Endothelial cell of umbilical vein (primary cell): ENCODE results near the gene FLT3. TPM values are rescaled to one million over a fixed set of nuclear protein-coding genes. Genes with fewer than 3 reads are reported as not detected.

Experiments
- BruUV-seq: library from RNA; stranded (reverse); fragments of 400-500 nt; replicated peaks from 2 replicates; lab custom pipeline; 2021; lab: Mats Ljungman, UMichigan
- CTCF ChIA-PET: fragments of 300-600, 350-600 bp; sonication (Branson Sonifier 250); formaldehyde crosslinking; loops from one replicate; lab custom pipeline; 2021; ENCODE audit warnings: antibody characterized with exemption, inconsistent platforms; lab: Charles Lee
- POLR2A ChIA-PET: fragments of 300-600, 350-600 bp; sonication (Branson Sonifier 250); formaldehyde crosslinking; loops from one replicate; lab custom pipeline; 2021; ENCODE audit warnings: antibody characterized with exemption, inconsistent platforms; lab: Charles Lee
- DNase-seq: peaks from one replicate; pipeline ENCODE4 v3.0.0-alpha.2; 2011; ENCODE audit warnings: low read depth, low spot score
- FAIRE-seq: peaks from 2 replicates; lab custom pipeline; 2011; peaks lifted over from hg19 to GRCh38; lab: Jason Lieb, UNC
- H2AFZ ChIP-seq: 2 replicates; pipeline ENCODE4 v1.6.0; 2012; ENCODE audit warnings: low read depth, low read length, control low read depth, inconsistent platforms
- H3K27ac ChIP-seq: 2 replicates; pipeline ENCODE4 v1.5.1; 2011; ENCODE audit warnings: low read depth, mild to moderate bottlenecking, control low read depth, low read length, moderate library complexity; ENCODE audit not compliant: insufficient read depth
- H3K27me3 ChIP-seq, 2 experiments: 2 replicates each; pipeline versions ENCODE4 v1.6.0 to v1.6.1; 2011; ENCODE audit warnings: low read length in 2 of 2, mixed read lengths in 1 of 2; ENCODE audit not compliant: control insufficient read depth in 2 of 2, insufficient read depth in 2 of 2
- H3K36me3 ChIP-seq, 2 experiments: 2 replicates in 1 of 2; 3 replicates in 1 of 2; pipeline ENCODE4 v1.5.1; 2011; ENCODE audit warnings: low read length in 2 of 2, mild to moderate bottlenecking in 1 of 2, moderate library complexity in 1 of 2; ENCODE audit not compliant: control insufficient read depth in 2 of 2, insufficient read depth in 2 of 2; ENCODE audit errors: extremely low read depth in 1 of 2
- H3K4me1 ChIP-seq: 3 replicates; pipeline ENCODE4 v1.5.1; 2011; ENCODE audit warnings: mild to moderate bottlenecking, low read length; ENCODE audit not compliant: control insufficient read depth, insufficient read depth; ENCODE audit errors: extremely low read depth
- H3K4me2 ChIP-seq: 2 replicates; pipeline ENCODE4 v1.6.1; 2011; ENCODE audit warnings: low read length, control low read depth, mixed read lengths; ENCODE audit not compliant: insufficient read depth
- H3K4me3 ChIP-seq, 3 experiments: fragments of 200-600 bp in 1 of 3; sonication (generic), shearing (Covaris generic) in 1 of 3; replicated peaks in 1 of 3; 2 replicates each; pipeline ENCODE4 v1.5.1; 2011 to 2016; ENCODE audit warnings: control low read depth in 3 of 3, low read length in 3 of 3, mild to moderate bottlenecking in 2 of 3, inconsistent platforms in 1 of 3, low read depth in 1 of 3, moderate library complexity in 1 of 3; ENCODE audit not compliant: insufficient read depth in 1 of 3
- H3K79me2 ChIP-seq: 2 replicates; pipeline ENCODE4 v1.6.0; 2012; ENCODE audit warnings: low read length, inconsistent platforms; ENCODE audit not compliant: control insufficient read depth, insufficient read depth
- H3K9ac ChIP-seq: replicated peaks from 2 replicates; pipeline ENCODE3; 2011; ENCODE audit warnings: low read length, control low read depth; ENCODE audit not compliant: insufficient read depth; ENCODE audit errors: extremely low read depth
- H3K9me1 ChIP-seq: replicated peaks from 3 replicates; pipeline ENCODE4 v1.6.0; 2011; ENCODE audit warnings: mild to moderate bottlenecking, low read length; ENCODE audit not compliant: control insufficient read depth, insufficient read depth; ENCODE audit errors: extremely low read depth
- H3K9me3 ChIP-seq: replicated peaks from 2 replicates; pipeline ENCODE4 v1.5.1; 2012; ENCODE audit warnings: low read length, inconsistent platforms; ENCODE audit not compliant: control insufficient read depth, insufficient read depth
- H4K20me1 ChIP-seq: replicated peaks from 2 replicates; pipeline ENCODE3; 2011; ENCODE audit warnings: mild to moderate bottlenecking, low read length; ENCODE audit not compliant: control insufficient read depth, insufficient read depth; ENCODE audit errors: extremely low read depth
- GATA2 ChIP-seq: IDR thresholded peaks from 2 replicates; pipeline ENCODE4 v1.7.0; 2011; ENCODE audit warnings: low read depth, mild to moderate bottlenecking, moderate library complexity, mixed read lengths, low read length; ENCODE audit not compliant: insufficient read length, insufficient read depth
- JUN ChIP-seq: IDR thresholded peaks from 2 replicates; pipeline ENCODE4 v1.6.1; 2011; ENCODE audit warnings: borderline replicate concordance, low read depth; ENCODE audit not compliant: insufficient read length, insufficient read depth
- MAX ChIP-seq: IDR thresholded peaks from 2 replicates; pipeline ENCODE4 v1.6.1; 2011; ENCODE audit not compliant: insufficient read depth, insufficient read length
- MYC ChIP-seq: IDR thresholded peaks from one replicate; pipeline ENCODE4 v1.6.1; 2011; ENCODE audit warnings: mild to moderate bottlenecking, low read depth, low read length
- POLR2A ChIP-seq: IDR thresholded peaks from 2 replicates; pipeline ENCODE4 v1.6.1; 2012; ENCODE audit warnings: low read depth, mild to moderate bottlenecking, control low read depth, low read length
- dilution Hi-C: fragments of 300-500 bp; cut with MboI; formaldehyde crosslinking; loops from one replicate; pipeline ENCODE4 v1.15.0; 2019; ENCODE audit warnings: low sequenced_read_pairs; ENCODE audit not compliant: extremely low pct_ligation_motif_present
- intact Hi-C: fragments of 100-400 bp; cut with micrococcal nuclease; formaldehyde crosslinking; loops from one replicate; pipeline ENCODE4 v1.10.0; 2022
- polyA plus RNA-seq, 4 experiments: library from polyadenylated mRNA; depleted of rRNA in 3 of 4; stranded (reverse) in 3 of 4; unstranded in 1 of 4; fragments of >200 nt; gene quantifications; 2 replicates each; pipeline versions ENCODE4 v1.2.1 to v1.2.3, GENCODE V29; 2011 to 2012; ENCODE audit warnings: missing spikeins in 1 of 4
- total RNA-seq: library from RNA; stranded (reverse); gene quantifications from 2 replicates; pipeline ENCODE4 v1.2.3, GENCODE V29; 2021

The FLT3 gene
- total and polyA plus RNA-seq, 2 donors (not counting 3 experiments of a cell fraction or from before 2014, with no cell fraction given): 0.03 TPM; not detected in 1

DNA sequence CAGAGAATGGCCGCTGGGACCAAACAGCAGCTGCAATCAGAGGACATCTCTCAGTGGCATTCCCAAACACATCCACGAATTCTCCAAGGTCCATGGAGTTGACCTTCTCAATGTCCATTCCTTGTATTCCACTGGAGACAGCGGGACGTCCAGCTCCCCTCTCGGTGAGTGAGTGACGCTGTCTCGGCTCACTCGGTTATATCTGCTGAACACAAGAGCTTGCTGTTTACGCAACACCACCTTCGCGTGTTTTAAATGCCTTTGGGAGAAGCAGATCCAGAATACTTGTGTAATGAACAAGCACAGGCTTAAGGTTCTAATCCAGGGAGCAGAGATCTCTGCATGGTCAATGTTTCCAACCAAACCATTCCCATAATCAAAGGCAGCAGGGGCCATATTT lies 111.9 kb downstream of the FLT3 start, which contains the start of gene URAD:
Gene URAD (minus strand): TSS at position 174 of the 400 bp plus-strand sequence. CDS start 56 bp downstream, at position 118.
- H3K27me3 ChIP-seq: peaks cover 12 to 13% of the 10 kb centered on the region in 2 experiments
- FAIRE-seq (no peak), DNase-seq (no peak)
- dilution Hi-C loops: no loop called here
- H3K79me2 ChIP-seq: no peaks in the 10 kb centered on the region
- H3K4me3 ChIP-seq: no peak within 1 kb of the TSS
- TF ChIP-seq MYC: no peak
- CTCF ChIA-PET: interaction anchor here (2.5 to 9.6 kb wide), 3 partner anchors 160 to 1003 kb away, joined by 5 to 207 read pairs (median 128); no protein-coding TSS in a partner anchor
- no peak within 1 kb of the TSS for H3K9ac ChIP-seq
- H3K36me3 ChIP-seq: no peaks in the 10 kb centered on the region
- H3K27ac ChIP-seq: no peak within 1 kb of the TSS
- BruUV-seq: no TSS peak
- H4K20me1 ChIP-seq: no peaks in the 10 kb centered on the region
- intact Hi-C loops: loop anchor here (10.0 kb wide), 1 partner anchor 1004 kb away; no protein-coding TSS in a partner anchor
- H3K9me3 ChIP-seq: no peaks in the 10 kb centered on the region
- H2AFZ ChIP-seq: no peak within 1 kb of the TSS
- POLR2A ChIA-PET: no interaction called here
- H3K4me1 ChIP-seq: no peaks in the 10 kb centered on the region
- no peaks in the 10 kb centered on the region for H3K9me1 ChIP-seq
- no peak within 1 kb of the TSS for H3K4me2 ChIP-seq

DNA sequence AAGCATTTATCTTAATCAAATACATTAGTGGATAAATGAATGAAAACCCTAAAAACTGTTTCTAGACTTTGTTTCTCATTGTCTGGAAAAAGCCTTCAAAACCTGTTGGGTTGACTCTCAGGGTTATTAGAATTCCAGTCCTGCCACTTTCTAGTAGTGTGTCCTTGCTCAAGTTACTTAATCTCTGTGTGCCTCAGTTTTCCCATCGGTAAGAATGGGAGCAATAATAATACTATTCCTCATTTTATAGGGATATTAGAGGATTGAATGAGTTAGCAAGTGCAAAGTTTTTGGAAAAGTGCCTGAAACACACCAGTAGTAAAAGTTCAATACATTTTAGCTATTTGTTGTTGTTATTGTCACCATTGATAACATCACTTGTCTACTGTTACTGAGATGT lies 114.8 kb downstream of the FLT3 start:
- H3K4me1 ChIP-seq: no peaks in the 10 kb centered on the region
- H3K9me1 ChIP-seq: no peaks in the 10 kb centered on the region
- DNase-seq (no peak), FAIRE-seq (no peak)
- intact Hi-C loops: loop anchor here (10.0 kb wide), 1 partner anchor 1001 kb away; no protein-coding TSS in a partner anchor
- TF ChIP-seq GATA2: no peak
- TF ChIP-seq MAX: no peak
- no peak for TF ChIP-seq JUN
- no peak for TF ChIP-seq POLR2A
- H2AFZ ChIP-seq: no peak overlapping the region
- no peaks in the 10 kb centered on the region for H3K79me2 ChIP-seq
- H4K20me1 ChIP-seq: no peaks in the 10 kb centered on the region
- dilution Hi-C loops: no loop called here
- ChIA-PET POLR2A (no interaction called here), CTCF (interaction anchor here (1.7 to 9.6 kb wide), 5 partner anchors 32 to 625 kb away, joined by 4 to 207 read pairs (median 30); no protein-coding TSS in a partner anchor)
- no peak overlapping the region for H3K27ac ChIP-seq
- no peak overlapping the region for H3K4me2 ChIP-seq
- H3K36me3 ChIP-seq: no peaks in the 10 kb centered on the region
- H3K9me3 ChIP-seq: no peaks in the 10 kb centered on the region
- H3K27me3 ChIP-seq: peaks cover 31% of the 10 kb centered on the region in 2 experiments
- no TSS peak for BruUV-seq
- H3K4me3 ChIP-seq: no peak overlapping the region
- H3K9ac ChIP-seq: no peak overlapping the region
